GM12801 (cell line): ENCODE measurements around the gene PNPLA2.

ENCODE experiments used
- CTCF ChIP-seq: IDR thresholded peaks from one replicate; pipeline ENCODE4 v1.5.1; 2011; ENCODE audit warnings: control low read depth; ENCODE audit not compliant: insufficient read length; ENCODE audit errors: extremely low read depth

The PNPLA2 gene

GRCh38 chr11:862696-863022 is 43.9 kb downstream of the PNPLA2 start:
- no peak for TF ChIP-seq CTCF

- TF ChIP-seq CTCF, result no peak
These were observed 44.6 kb downstream of the PNPLA2 start for GRCh38 chr11:863023-863909.

- TF ChIP-seq CTCF, result no peak
These were observed 45.5 kb downstream of the PNPLA2 start for GRCh38 chr11:863910-864827.

GRCh38 chr11:864898-865297 is 46.2 kb downstream of the PNPLA2 start:
- TF ChIP-seq CTCF, result no peak

GRCh38 chr11:865462-866430 is 47.0 kb downstream of the PNPLA2 start:
- no peak for TF ChIP-seq CTCF

GRCh38 chr11:866481-866880 is 47.8 kb downstream of the PNPLA2 start:
- TF ChIP-seq CTCF, result no peak
